GM21423 (cell line): Measurements from ENCODE around the gene TTLL12.

Experiments
- ATAC-seq: cut with Tn5 transposase; IDR thresholded peaks from one replicate; pipeline ENCODE4 v1.9.1; 2021; ENCODE audit warnings: mild to moderate bottlenecking, moderate library complexity; ENCODE audit not compliant: unreplicated experiment

Gene TTLL12

DNA sequence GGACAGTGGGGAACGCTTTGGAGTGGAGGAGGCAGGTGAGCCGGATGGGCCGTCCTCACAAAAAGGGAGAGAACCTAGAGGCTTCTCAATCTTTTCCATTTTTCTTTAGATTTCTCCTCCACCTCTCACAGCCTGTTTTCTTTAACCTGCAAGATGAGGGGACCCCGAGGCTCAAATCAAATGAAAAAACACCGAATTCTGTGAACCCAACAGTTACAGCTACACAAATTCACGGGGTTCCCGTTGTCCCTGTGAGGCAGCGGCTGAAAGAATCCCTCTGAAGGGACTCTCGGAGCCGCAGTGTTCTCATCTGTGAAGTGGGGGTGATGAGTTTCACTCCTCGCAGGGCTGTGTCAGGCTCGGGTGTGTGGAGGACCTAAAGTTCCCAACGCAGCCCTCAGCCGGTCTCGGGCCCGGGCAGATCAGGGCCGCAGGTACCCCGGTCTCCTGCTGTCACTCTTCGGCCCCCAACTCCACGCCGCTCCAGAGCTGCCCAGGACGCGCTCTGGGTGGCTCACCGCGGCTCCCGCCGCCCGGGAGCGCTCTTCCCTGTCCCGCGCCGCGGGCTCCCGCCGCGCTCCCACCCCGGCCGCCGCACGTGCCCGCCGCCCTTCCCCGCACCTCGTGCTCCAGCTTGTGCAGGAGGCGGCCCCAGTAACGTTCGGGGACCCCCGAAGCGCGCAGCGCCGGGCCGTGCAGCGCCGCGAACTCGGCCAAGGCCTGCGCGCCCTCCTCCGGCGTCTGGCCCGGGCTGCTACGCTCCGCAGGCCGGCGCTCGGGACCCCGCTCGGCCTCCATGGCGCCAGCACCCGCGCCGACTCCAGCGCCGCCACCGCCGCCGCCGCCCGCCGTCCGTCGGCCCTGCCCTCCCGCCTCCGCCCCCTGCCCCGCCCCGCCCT is at the start of gene TTLL12:
TSS of gene TTLL12 (minus strand) at position 863 of the 899 bp plus-strand sequence. CDS start at position 798, 65 bp downstream.
- peak; percentile 51 for ATAC-seq

DNA sequence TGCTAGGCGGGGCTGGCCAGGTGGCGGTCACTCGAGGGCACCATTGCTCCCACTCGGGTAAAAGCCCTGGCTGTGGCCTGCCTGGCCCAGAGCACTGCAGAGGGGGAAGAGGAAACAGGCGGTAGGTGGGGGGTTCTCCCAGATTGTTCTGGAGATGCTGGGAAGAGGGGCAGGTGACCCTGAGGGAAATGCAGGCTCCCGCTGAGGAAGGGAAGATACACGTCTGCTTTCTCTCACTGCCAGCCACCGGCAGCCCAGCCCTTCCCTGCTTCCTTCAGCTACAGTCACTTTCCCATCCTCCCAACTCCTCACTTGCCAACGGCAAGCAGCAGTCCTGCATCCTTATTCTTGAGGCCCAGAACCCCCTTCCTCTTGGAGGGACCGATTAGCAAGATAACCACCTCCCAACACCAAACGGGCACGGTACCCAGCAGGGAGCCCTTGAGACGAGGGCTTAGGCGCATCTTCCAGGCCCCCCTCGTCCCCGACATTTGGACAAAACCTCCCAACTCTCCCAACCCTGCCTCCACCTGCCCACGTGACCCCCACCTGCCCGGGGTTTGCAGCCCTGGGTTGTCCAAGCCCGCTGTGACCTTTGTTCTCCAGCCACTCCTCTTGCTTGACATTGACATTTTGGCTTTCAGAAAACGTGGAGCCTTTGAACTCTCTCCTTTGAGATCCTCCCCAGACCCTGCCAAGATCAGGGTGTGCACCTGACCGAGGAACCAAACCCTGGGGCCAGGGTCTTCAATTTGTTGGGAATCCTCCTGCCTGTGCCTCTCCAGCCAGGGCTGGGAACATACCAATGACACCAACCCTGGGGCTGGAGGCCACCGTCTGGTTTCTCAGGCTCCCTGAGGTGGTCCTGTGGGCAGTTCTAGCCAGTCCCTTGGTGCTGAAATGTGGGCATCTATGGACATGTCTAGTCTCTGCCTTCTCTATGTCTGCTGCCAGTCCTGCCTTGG is 48.8 kb upstream of the TTLL12 start:
- ATAC-seq = no peak

DNA sequence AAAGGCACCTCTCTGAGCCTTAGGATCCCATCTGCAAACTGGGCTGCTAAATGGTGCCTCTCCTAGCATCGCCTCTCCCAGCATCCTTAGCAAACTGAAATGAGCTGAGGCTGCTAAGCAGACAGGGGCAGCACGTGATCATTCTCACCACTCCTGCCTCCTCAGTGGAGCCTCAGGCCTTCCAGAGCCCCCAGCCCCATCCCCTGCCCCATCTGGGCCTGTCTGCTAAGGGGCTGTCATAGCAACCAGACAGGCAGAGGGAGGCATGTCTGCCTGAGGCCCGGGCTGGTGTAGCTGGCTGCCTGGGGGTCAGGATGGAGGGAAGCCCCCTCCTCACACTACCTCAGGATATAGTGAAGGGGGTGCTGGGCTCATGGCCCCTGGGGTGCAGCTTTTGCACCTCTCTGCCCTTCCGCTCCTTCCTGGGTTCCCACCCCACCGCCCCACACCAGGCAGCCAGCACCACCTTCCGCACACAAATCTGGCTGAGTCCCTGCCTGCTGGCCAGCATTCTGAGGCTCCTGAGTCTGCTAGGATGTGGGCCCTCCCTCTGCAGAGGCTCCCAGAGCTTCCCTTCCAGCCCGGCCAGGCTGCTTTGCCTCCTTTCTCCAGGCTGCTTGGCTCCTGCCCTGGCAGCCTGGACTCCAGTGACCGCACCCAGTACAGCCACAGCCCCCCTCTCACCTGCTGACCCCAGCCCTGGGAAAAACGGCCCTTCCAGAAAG is 47.5 kb upstream of the TTLL12 start:
- ATAC-seq = no peak

DNA sequence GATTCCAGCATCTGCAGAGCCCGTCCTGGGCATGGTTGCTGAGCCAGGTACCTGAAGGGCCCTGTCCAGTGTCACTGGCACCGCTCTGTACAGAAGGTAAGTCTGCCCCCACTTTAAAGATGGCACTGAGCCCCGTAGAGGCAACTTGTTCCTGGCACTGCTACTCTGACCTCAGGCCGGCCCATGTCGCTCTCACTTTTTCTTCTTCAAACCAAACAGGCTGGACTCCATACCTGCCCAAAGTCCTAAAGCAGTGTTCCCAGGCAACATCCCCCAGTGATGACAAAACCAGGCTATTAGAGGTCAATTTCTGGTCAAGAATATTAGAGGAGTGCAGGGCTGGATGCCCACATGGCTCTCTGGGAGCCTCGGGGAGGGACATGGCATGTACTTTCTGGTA is 46.6 kb upstream of the TTLL12 start:
- ATAC-seq = no peak

- ATAC-seq = no peak
Measured at GRCh38 chr22:43232445-43232844, 45.5 kb upstream of the TTLL12 start.

DNA sequence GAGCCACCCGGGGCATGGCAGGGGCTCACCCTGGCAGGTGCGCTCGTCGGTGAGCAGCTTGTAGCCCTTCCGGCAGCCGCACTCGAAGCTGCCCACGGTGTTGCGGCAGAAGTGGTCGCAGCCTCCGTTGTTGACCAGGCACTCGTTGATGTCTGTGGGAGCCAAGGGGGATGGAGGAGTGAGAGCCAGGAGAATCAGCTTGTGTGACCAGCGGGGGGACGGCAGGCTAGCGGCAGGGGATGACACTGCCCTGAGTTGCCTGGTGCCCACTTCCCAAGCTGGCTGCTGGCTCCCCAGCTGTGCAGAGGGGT is 44.7 kb upstream of the TTLL12 start:
- ATAC-seq = no peak

DNA sequence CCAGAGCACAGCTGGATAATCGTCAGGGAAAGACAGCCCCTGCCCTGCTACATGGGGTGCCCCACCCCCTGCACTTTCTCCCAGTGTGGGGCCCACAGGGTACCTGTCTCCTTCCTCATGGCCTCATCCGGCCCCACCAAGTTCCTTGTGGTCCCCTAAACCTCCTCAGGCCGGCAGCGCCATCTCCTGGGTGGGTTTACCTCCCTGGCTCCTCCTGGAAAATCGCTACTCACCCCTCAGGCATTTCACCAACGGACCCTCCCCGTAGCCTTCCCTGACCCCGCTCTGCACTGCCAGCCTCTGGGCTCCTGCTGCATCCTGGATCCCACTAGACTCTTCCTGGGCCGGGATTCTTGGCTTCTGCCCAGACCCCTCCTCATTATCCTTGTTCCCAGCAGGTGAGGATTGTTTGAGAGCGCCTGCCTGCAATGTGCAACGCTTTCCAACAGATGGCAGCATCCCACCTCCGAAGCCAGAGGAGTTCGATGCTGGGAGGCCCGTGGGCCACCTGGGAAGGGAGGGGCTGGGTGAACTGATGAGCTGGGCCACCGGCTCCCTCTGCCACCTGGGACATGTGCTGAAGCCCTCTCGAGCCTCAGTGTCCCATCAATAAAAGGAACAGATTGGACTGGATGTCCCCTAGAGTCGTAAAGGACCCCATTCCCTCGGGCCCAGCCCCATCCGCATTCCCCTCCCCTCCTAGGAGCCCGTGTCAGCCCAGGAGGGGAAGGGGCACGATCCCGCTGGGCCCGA is 44.2 kb upstream of the TTLL12 start:
- ATAC-seq = no peak

- no peak for ATAC-seq
Measured at GRCh38 chr22:43230571-43230970, 43.6 kb upstream of the TTLL12 start.

DNA sequence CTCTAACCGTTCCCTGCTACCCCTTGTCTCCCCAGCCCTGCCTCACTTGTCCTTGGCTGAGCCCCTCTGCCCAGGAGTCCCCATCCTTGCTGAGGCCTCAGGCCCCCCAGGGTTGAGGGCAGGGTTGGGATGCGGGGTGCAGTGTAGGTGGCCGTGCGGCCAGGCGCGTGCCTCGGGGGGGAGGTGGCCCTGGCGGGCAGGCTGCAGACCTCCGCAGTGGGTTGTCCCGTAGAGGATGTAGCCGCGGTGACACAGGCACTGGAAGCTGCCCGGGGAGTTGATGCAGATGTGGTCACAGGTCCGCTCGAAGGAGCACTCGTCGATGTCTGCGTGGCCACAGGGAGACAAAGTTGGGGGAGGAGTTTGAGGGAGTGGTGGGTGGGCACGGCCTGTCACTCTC is 41.9 kb upstream of the TTLL12 start:
- ATAC-seq = no peak

- ATAC-seq = no peak
Measured at GRCh38 chr22:43228330-43228729, 41.4 kb upstream of the TTLL12 start.

- ATAC-seq = no peak
Measured at GRCh38 chr22:43227239-43227630, 40.3 kb upstream of the TTLL12 start.

GRCh38 chr22:43226377-43227238 is 39.7 kb upstream of the TTLL12 start:
- no peak for ATAC-seq

- no peak for ATAC-seq
Measured at GRCh38 chr22:43225609-43226008, 38.7 kb upstream of the TTLL12 start.

- ATAC-seq = no peak
Measured at GRCh38 chr22:43222987-43223386, 36.1 kb upstream of the TTLL12 start.

GRCh38 chr22:43222262-43222661 is 35.3 kb upstream of the TTLL12 start:
- ATAC-seq = no peak

DNA sequence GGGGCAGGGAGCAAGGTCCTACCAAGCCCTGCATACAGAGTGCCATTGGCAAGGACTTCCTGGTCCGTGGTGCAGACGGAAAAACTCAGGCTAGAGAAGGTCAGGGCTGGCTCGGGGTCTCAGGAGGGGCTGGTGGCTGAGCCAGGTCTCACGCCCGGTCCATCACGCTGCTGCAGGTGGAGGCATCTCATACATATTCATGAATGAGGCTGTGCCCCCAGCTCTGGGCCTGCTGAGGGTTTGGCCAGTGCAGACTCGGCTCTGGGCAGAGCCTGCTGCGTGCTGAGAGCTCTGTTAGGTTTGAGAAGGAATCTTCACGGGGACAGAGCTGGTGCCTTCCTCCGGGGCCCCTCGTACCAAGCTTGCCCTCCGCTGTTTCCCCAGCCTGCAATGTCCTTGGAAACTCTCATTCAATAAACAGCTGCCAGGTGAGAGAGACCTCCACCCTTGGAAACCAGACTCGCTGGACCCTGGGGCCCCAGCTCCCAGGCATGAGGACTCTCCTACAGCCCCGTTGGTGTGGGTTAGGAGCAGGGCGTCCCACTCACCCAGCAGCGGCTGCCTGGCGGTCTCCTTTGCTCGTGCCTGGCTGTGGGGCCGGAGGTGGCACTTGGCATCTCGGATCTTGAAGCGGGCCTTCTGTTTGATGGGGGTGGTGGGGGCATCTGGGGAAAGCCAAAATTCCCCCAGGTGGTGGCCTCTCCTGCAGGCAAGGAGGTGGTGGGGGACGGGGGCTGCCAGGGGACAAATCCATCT is 33.9 kb upstream of the TTLL12 start:
- ATAC-seq = no peak

DNA sequence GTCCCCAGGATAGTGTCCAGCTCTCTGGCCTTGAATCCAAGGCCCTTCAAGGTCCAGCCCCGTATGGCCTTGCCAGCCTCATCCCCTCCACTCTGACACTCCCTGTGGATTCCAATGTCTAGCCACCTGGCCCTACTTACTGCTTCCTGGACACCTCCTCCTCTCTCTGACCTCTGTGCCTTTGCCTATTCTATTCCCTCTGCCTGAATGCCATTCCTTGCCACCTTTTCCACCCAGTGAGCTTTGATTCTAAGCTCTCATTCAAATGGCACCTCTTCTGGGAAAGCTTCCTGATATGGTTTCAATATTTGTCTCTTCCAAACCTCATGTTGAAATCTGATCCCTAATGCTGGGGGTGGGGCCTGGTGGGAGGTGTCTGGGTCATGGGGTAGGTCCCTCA is 31.9 kb upstream of the TTLL12 start:
- ATAC-seq = no peak

DNA sequence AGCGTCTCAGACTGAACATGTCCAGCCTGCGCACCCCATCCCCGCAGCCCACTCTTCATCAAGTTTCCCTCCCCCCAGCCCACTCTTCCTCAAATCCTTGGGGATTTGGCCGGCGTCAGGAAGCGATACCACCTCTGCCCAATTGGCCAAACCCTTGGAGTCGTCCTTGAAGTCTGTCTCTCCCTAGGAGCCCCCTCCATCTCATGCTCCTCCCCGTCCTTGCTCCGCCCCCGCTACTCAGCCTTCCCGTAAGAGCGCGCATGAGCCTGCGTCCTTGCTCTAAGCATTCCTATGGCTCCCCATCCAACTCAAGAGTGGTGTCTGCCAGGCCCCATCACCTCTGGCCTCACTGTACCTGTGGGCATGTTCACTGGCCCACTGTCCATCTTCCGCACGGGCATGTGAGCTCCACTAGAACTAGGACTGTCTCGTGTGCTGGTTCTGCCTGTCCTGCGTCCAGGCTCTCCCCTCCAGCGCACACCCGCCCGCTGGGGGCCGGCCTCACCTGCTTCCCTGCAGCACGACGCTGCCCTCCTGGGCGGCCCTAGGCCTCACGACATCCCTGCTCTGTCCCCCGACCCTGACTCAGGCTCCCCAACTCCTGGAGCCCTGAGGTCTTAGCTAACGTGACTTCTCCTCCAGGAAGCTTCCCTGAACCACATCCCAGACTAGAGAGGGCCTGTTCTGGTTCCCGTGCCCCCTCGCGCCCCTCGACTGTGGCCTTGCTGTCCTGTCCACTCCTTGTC is 30.5 kb upstream of the TTLL12 start:
- no peak for ATAC-seq
